WTC11 (cell line): ENCODE results near the gene ARHGEF25. TPM values are rescaled to one million over a fixed set of nuclear protein-coding genes. Genes with fewer than 3 reads are reported as not detected.
A peak's percentile ranks its signal among the peaks of the same experiment; 100 is the strongest.
"Not testable (repeated sequence)": the region's sequence is repeated elsewhere in the genome, so short reads cannot be mapped to it uniquely, and the experiment has no call there.

Source experiments
- ATAC-seq: fragments of 200-7000 bp; cut with Tn5 transposase; 2 replicates; pipeline ENCODE4 v1.10.0; 2021; ENCODE audit warnings: mild to moderate bottlenecking, moderate library complexity
- CTCF ChIA-PET: fragments of 300-600 bp; sonication (Branson Sonifier 250); formaldehyde crosslinking; loops from one replicate; lab custom pipeline; 2021; ENCODE audit warnings: antibody characterized with exemption; lab: Charles Lee
- POLR2A ChIA-PET: fragments of 350-600 bp; sonication (Branson Sonifier 250); formaldehyde crosslinking; loops from one replicate; lab custom pipeline; 2021; ENCODE audit warnings: antibody characterized with exemption; lab: Charles Lee
- DNase-seq: peaks from one replicate; pipeline ENCODE4 v3.0.0; 2021; ENCODE audit warnings: low spot score
- H3K27ac Mint-ChIP-seq: 2 replicates; pipeline ENCODE4 v1.8.0; 2021; ENCODE audit warnings: mixed read lengths
- H3K27me3 Mint-ChIP-seq: 2 replicates; pipeline ENCODE4 v1.8.0; 2021; ENCODE audit warnings: low read depth, mild to moderate bottlenecking, moderate library complexity, mixed read lengths
- H3K36me3 Mint-ChIP-seq: 2 replicates; pipeline ENCODE4 v1.8.0; 2021; ENCODE audit warnings: mixed read lengths
- H3K4me1 Mint-ChIP-seq: 2 replicates; pipeline ENCODE4 v1.8.0; 2022; ENCODE audit warnings: mixed read lengths
- H3K4me3 Mint-ChIP-seq: 2 replicates; pipeline ENCODE4 v1.8.0; 2021; ENCODE audit warnings: mild to moderate bottlenecking, moderate library complexity, mixed read lengths
- H3K9me3 Mint-ChIP-seq: 2 replicates; pipeline ENCODE4 v1.8.0; 2021; ENCODE audit warnings: mixed read lengths
- AR ChIP-seq: fragments of 250-450 bp; sonication (Bioruptor Pico); IDR thresholded peaks from 2 replicates; pipeline ENCODE4 v1.9.0; 2021; ENCODE audit warnings: mild to moderate bottlenecking
- ATF1 ChIP-seq: sonication (generic); formaldehyde crosslinking; IDR thresholded peaks from 2 replicates; pipeline ENCODE4 v1.8.1; 2023; ENCODE audit warnings: mild to moderate bottlenecking, moderate library complexity, missing genetic modification reagents
- CTCF ChIP-seq: fragments of 200-600 bp; IDR thresholded peaks from 2 replicates; pipeline ENCODE4 v1.8.0; 2022; ENCODE audit warnings: antibody characterized with exemption
- ERG ChIP-seq: fragments of 250-450 bp; sonication (Bioruptor Pico); IDR thresholded peaks from 2 replicates; pipeline ENCODE4 v1.8.0; 2021; ENCODE audit warnings: mild to moderate bottlenecking
- GABPB1 ChIP-seq: sonication (generic); formaldehyde crosslinking; IDR thresholded peaks from 2 replicates; pipeline ENCODE4 v1.8.1; 2023; ENCODE audit warnings: mild to moderate bottlenecking, missing genetic modification reagents
- IRF2 ChIP-seq: sonication (generic); formaldehyde crosslinking; IDR thresholded peaks from 2 replicates; pipeline ENCODE4 v1.8.0; 2022; ENCODE audit warnings: low read depth, missing genetic modification reagents, borderline replicate concordance
- JAZF1 ChIP-seq: fragments of 250-450 bp; sonication (Bioruptor Pico); IDR thresholded peaks from 2 replicates; pipeline ENCODE4 v1.9.0; 2021; ENCODE audit warnings: moderate library complexity, mild to moderate bottlenecking, inconsistent platforms
- MAX ChIP-seq: sonication (generic); formaldehyde crosslinking; IDR thresholded peaks from 2 replicates; pipeline ENCODE4 v1.8.0; 2022; ENCODE audit warnings: mild to moderate bottlenecking, missing genetic modification reagents
- NFE2L1 ChIP-seq: sonication (generic); formaldehyde crosslinking; IDR thresholded peaks from 2 replicates; pipeline ENCODE4 v1.8.1; 2023; ENCODE audit warnings: missing genetic modification reagents
- NR1H2 ChIP-seq: sonication (generic); formaldehyde crosslinking; IDR thresholded peaks from 2 replicates; pipeline ENCODE4 v1.9.0; 2021; ENCODE audit warnings: mild to moderate bottlenecking, moderate library complexity, missing genetic modification reagents
- NR3C1 ChIP-seq: sonication (generic); formaldehyde crosslinking; conservative IDR thresholded peaks from 2 replicates; pipeline ENCODE4 v1.8.1; 2023; ENCODE audit warnings: low read depth, mild to moderate bottlenecking, missing genetic modification reagents
- RORB ChIP-seq: fragments of 250-450 bp; sonication (Bioruptor Pico); IDR thresholded peaks from 2 replicates; pipeline ENCODE4 v1.9.0; 2021; ENCODE audit warnings: mild to moderate bottlenecking
- SMAD3 ChIP-seq: sonication (generic); formaldehyde crosslinking; IDR thresholded peaks from 2 replicates; pipeline ENCODE4 v1.8.0; 2022; ENCODE audit warnings: missing genetic modification reagents, mild to moderate bottlenecking, borderline replicate concordance
- SOX15 ChIP-seq: fragments of 250-450 bp; sonication (Bioruptor Pico); IDR thresholded peaks from 2 replicates; pipeline ENCODE4 v1.9.0; 2021; ENCODE audit warnings: mild to moderate bottlenecking
- STAT6 ChIP-seq: sonication (generic); formaldehyde crosslinking; conservative IDR thresholded peaks from 2 replicates; pipeline ENCODE4 v1.8.1; 2023; ENCODE audit warnings: mild to moderate bottlenecking, low read depth, missing genetic modification reagents, moderate library complexity
- TCF7 ChIP-seq: sonication (generic); formaldehyde crosslinking; IDR thresholded peaks from 2 replicates; pipeline ENCODE4 v1.8.0; 2022; ENCODE audit warnings: mild to moderate bottlenecking, low read depth, missing genetic modification reagents, moderate library complexity
- TEAD1 ChIP-seq: sonication (generic); formaldehyde crosslinking; IDR thresholded peaks from 2 replicates; pipeline ENCODE4 v1.8.0; 2022; ENCODE audit warnings: mild to moderate bottlenecking, missing genetic modification reagents
- ZBTB21 ChIP-seq: sonication (generic); formaldehyde crosslinking; IDR thresholded peaks from 2 replicates; pipeline ENCODE4 v1.8.1; 2023; ENCODE audit warnings: mild to moderate bottlenecking, missing genetic modification reagents, borderline replicate concordance
- ZNF232 ChIP-seq: sonication (generic); formaldehyde crosslinking; IDR thresholded peaks from 2 replicates; pipeline ENCODE4 v1.8.0; 2022; ENCODE audit warnings: mild to moderate bottlenecking, missing genetic modification reagents
- ZNF416 ChIP-seq: fragments of 250-450 bp; sonication (Bioruptor Pico); IDR thresholded peaks from 2 replicates; pipeline ENCODE4 v1.9.0; 2021; ENCODE audit warnings: mild to moderate bottlenecking, inconsistent platforms
- ZSCAN18 ChIP-seq: fragments of 250-450 bp; sonication (Bioruptor Pico); IDR thresholded peaks from 2 replicates; pipeline ENCODE4 v2.1.2; 2022; ENCODE audit warnings: mild to moderate bottlenecking, moderate library complexity
- total RNA-seq: library from RNA; stranded (reverse); gene quantifications from 3 replicates; pipeline ENCODE4 v1.2.3, GENCODE V29; 2021

ARHGEF25 gene
- total RNA-seq, 1 experiment from 2014 or later = 11.9 TPM

- peak; percentile 73 for TF ChIP-seq CTCF
- 0 out of 2 replicates have a peak, but pooled peaks have one; percentile 58 for TF ChIP-seq TEAD1 (CRISPR knock-in tag)
- no peak for TF ChIP-seq NR1H2
- no peak; the same call in 1 of the 2 replicates for TF ChIP-seq ZNF232
- peak; percentile 66 for TF ChIP-seq GABPB1 (CRISPR knock-in tag)
- TF ChIP-seq TCF7 (CRISPR knock-in tag) = no peak
- no peak for TF ChIP-seq SMAD3 (CRISPR knock-in tag)
- no peak for TF ChIP-seq NR3C1 (CRISPR knock-in tag)
- no peak for TF ChIP-seq ZBTB21 (CRISPR knock-in tag)
- TF ChIP-seq ZSCAN18 (CRISPR knock-in tag) = no peak
- no peak for TF ChIP-seq RORB (CRISPR knock-in tag)
- TF ChIP-seq ZNF416 = no peak
- no peak for TF ChIP-seq AR
- TF ChIP-seq JAZF1 = no peak
These were observed 22.0 kb downstream of the ARHGEF25 start, which contains the start of gene B4GALNT1 (continued) for GRCh38 chr12:57632958-57633840.

- Mint-ChIP-seq H3K9me3 (peaks cover 10% of the 10 kb centered on the region), H3K4me1 (peaks cover 12% of the 10 kb centered on the region), H3K27me3 (peaks cover 66% of the 10 kb centered on the region)
- H3K4me3 Mint-ChIP-seq, H3K27ac Mint-ChIP-seq, DNase-seq, ATAC-seq, POLR2A ChIA-PET, H3K36me3 Mint-ChIP-seq: not testable (repeated sequence)
- CTCF ChIA-PET = interaction anchor here (1.8 to 2.9 kb wide), 2 partner anchors 23 to 54 kb away, joined by 6 to 13 read pairs; no protein-coding TSS in a partner anchor
These were observed 25.5 kb downstream of the ARHGEF25 start for GRCh38 chr12:57636731-57637130.

- no peak for DNase-seq
- Mint-ChIP-seq H3K27me3 (peaks cover 63% of the 10 kb centered on the region), H3K4me3 (no peak overlapping the region)
- TF ChIP-seq ERG (no peak), IRF2 (CRISPR knock-in tag) (no peak), NR1H2 (no peak), NFE2L1 (CRISPR knock-in tag) (no peak), SOX15 (CRISPR knock-in tag) (no peak), STAT6 (CRISPR knock-in tag) (no peak), ATF1 (no peak), MAX (CRISPR knock-in tag) (no peak)
These were observed 26.1 kb downstream of the ARHGEF25 start for GRCh38 chr12:57637364-57637763.

More at GRCh38 chr12:57637364-57637763, 26.1 kb downstream of the ARHGEF25 start:
- peaks cover 16% of the 10 kb centered on the region for H3K9me3 Mint-ChIP-seq
- POLR2A ChIA-PET = interaction anchor here (0.7 kb wide), 1 partner anchor 638 kb away, joined by 3 read pairs; no protein-coding TSS in a partner anchor
- no peak for ATAC-seq
- peaks cover 6% of the 10 kb centered on the region for H3K36me3 Mint-ChIP-seq
- CTCF ChIA-PET = interaction anchor here (1.8 to 2.9 kb wide), 2 partner anchors 23 to 54 kb away, joined by 6 to 13 read pairs; no protein-coding TSS in a partner anchor
- H3K4me1 Mint-ChIP-seq = peaks cover 17% of the 10 kb centered on the region
- no peak overlapping the region for H3K27ac Mint-ChIP-seq
